Amygdala (tissue), 56 donors: ENCODE measurements around the gene PRADC1.

ENCODE experiments used
- DNase-seq, 56 donors: peaks; one replicate each; lab custom pipeline; 2025; lab: John Stamatoyannopoulos, UW

PRADC1 gene

GRCh38 chr2:73259704-73260337 is 26.8 kb upstream of the PRADC1 start:
- no peak for DNase-seq

GRCh38 chr2:73259276-73259675 is 26.2 kb upstream of the PRADC1 start:
- DNase-seq, result no peak

- DNase-seq, result no peak
Measured at GRCh38 chr2:73258913-73259215, 25.8 kb upstream of the PRADC1 start.

GRCh38 chr2:73258186-73258912 is 25.3 kb upstream of the PRADC1 start:
- no peak for DNase-seq

- no peak for DNase-seq
Measured at GRCh38 chr2:73257425-73258125, 24.5 kb upstream of the PRADC1 start.

- no peak for DNase-seq
Measured at GRCh38 chr2:73257021-73257420, 24.0 kb upstream of the PRADC1 start.

GRCh38 chr2:73256618-73256922 is 23.5 kb upstream of the PRADC1 start:
- DNase-seq, result no peak

GRCh38 chr2:73255907-73256617 is 23.0 kb upstream of the PRADC1 start:
- DNase-seq, result no peak

- no peak for DNase-seq
Measured at GRCh38 chr2:73255007-73255644, 22.1 kb upstream of the PRADC1 start.

GRCh38 chr2:73254343-73255006 is 21.4 kb upstream of the PRADC1 start:
- no peak for DNase-seq

- no peak for DNase-seq
Measured at GRCh38 chr2:73253901-73254300, 20.9 kb upstream of the PRADC1 start.

- no peak for DNase-seq
Measured at GRCh38 chr2:73253400-73253799, 20.4 kb upstream of the PRADC1 start.

GRCh38 chr2:73252238-73253027 is 19.4 kb upstream of the PRADC1 start:
- no peak for DNase-seq

- DNase-seq, result no peak
Measured at GRCh38 chr2:73250872-73251846, 18.1 kb upstream of the PRADC1 start.

GRCh38 chr2:73249636-73250035 is 16.6 kb upstream of the PRADC1 start:
- DNase-seq, result no peak

- no peak for DNase-seq
Measured at GRCh38 chr2:73246850-73247249, 13.8 kb upstream of the PRADC1 start.

GRCh38 chr2:73244580-73244979 is 11.5 kb upstream of the PRADC1 start:
- DNase-seq, result no peak

GRCh38 chr2:73243884-73244570 is 11.0 kb upstream of the PRADC1 start:
- no peak for DNase-seq
